Endothelial cell of umbilical vein (primary cell): Measurements from ENCODE around the gene CTDSPL.

Source experiments
- EZH2 ChIP-seq: IDR thresholded peaks from 2 replicates; pipeline ENCODE4 v1.6.1; 2012; ENCODE audit warnings: borderline replicate concordance, low read depth, mild to moderate bottlenecking, moderate library complexity, low read length, inconsistent platforms; ENCODE audit not compliant: severe bottlenecking
- GATA2 ChIP-seq: IDR thresholded peaks from 2 replicates; pipeline ENCODE4 v1.7.0; 2011; ENCODE audit warnings: low read depth, mild to moderate bottlenecking, moderate library complexity, mixed read lengths, low read length; ENCODE audit not compliant: insufficient read length, insufficient read depth
- MYC ChIP-seq: IDR thresholded peaks from one replicate; pipeline ENCODE4 v1.6.1; 2011; ENCODE audit warnings: mild to moderate bottlenecking, low read depth, low read length
- POLR2A ChIP-seq: IDR thresholded peaks from 2 replicates; pipeline ENCODE4 v1.6.1; 2012; ENCODE audit warnings: low read depth, mild to moderate bottlenecking, control low read depth, low read length
- TF ChIP-seq, protein P1 (sequence below), 2 donors: IDR thresholded peaks; 1 replicate in 1 of 2; 2 replicates in 1 of 2; pipeline ENCODE4 v1.5.1; 2011; ENCODE audit warnings: low read length in 2 of 2, mild to moderate bottlenecking in 2 of 2, moderate library complexity in 2 of 2, control low read depth in 1 of 2, inconsistent platforms in 1 of 2, low read depth in 1 of 2; ENCODE audit not compliant: insufficient read depth in 1 of 2; ENCODE audit errors: extremely low read depth in 1 of 2
- TF ChIP-seq, protein P2 (sequence below): IDR thresholded peaks from 2 replicates; pipeline ENCODE4 v1.6.1; 2011; ENCODE audit not compliant: insufficient read depth, insufficient read length

DNA sequence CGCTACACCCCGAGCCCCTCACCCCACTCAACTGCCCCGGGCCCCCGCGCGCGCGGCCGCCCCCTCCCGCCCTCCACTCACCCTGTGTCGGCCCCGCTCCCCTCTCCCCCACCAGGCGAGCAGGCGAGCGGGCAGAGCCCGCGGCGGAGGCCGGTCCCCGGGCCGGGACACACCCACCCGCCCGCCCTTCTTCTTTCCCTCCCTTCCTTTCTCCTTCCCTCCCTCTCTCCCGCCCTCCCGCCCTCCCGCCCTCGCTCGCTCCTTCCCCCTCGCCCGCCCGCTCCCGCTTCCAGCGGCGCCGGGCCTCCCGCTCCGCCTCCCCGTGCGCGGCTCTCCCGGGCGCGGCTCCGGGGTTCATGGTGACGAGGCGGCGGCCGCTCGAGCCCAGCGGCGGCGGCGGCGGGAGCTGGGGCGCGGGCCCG, at the start of gene CTDSPL:
- TF ChIP-seq, protein P1, sequence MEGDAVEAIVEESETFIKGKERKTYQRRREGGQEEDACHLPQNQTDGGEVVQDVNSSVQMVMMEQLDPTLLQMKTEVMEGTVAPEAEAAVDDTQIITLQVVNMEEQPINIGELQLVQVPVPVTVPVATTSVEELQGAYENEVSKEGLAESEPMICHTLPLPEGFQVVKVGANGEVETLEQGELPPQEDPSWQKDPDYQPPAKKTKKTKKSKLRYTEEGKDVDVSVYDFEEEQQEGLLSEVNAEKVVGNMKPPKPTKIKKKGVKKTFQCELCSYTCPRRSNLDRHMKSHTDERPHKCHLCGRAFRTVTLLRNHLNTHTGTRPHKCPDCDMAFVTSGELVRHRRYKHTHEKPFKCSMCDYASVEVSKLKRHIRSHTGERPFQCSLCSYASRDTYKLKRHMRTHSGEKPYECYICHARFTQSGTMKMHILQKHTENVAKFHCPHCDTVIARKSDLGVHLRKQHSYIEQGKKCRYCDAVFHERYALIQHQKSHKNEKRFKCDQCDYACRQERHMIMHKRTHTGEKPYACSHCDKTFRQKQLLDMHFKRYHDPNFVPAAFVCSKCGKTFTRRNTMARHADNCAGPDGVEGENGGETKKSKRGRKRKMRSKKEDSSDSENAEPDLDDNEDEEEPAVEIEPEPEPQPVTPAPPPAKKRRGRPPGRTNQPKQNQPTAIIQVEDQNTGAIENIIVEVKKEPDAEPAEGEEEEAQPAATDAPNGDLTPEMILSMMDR (IDR thresholded peaks at IDR 0.05; ENCODE audit: extremely low read depth in 1 of 2, insufficient read depth in 1 of 2, low read depth in 1 of 2, low read length in 2 of 2) = no peak
- TF ChIP-seq EZH2 (no peak), POLR2A (no peak), GATA2 (no peak), MYC (no peak)
- TF ChIP-seq, protein P2, sequence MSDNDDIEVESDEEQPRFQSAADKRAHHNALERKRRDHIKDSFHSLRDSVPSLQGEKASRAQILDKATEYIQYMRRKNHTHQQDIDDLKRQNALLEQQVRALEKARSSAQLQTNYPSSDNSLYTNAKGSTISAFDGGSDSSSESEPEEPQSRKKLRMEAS = no peak
